Right atrium auricular region (tissue), 2 donors: Measurements from ENCODE around the gene PLPP6. TPM values are rescaled to one million over a fixed set of nuclear protein-coding genes. Genes with fewer than 3 reads are reported as not detected.

Experiments used
- DNase-seq: peaks from one replicate; pipeline ENCODE4 v3.0.0-alpha.2; 2019; ENCODE audit warnings: low spot score
- H3K27ac ChIP-seq, 2 donors: fragments of 200-600 bp; sonication (generic); 1 replicate in 1 of 2; 2 replicates in 1 of 2; pipeline ENCODE4 v1.5.1; 2016 to 2019
- H3K27me3 ChIP-seq, 2 donors: fragments of 200-600 bp; sonication (generic); one replicate each; pipeline versions ENCODE4 v1.5.1 to v1.6.0; 2017 to 2019
- H3K36me3 ChIP-seq: fragments of 200-600 bp; sonication (generic); one replicate; pipeline ENCODE4 v1.5.1; 2016
- H3K4me1 ChIP-seq, 2 donors: fragments of 200-600 bp; sonication (generic); one replicate each; pipeline versions ENCODE4 v1.5.1 to v1.6.0; 2017 to 2019
- H3K4me3 ChIP-seq, 2 donors: fragments of 200-600 bp; sonication (generic); 1 replicate in 1 of 2; 2 replicates in 1 of 2; pipeline ENCODE4 v1.5.1; 2017 to 2019; ENCODE audit warnings: mild to moderate bottlenecking in 1 of 2, moderate library complexity in 1 of 2
- H3K9me3 ChIP-seq, 2 donors: fragments of 200-600 bp; sonication (generic); one replicate each; pipeline ENCODE4 v1.5.1; 2019
- total RNA-seq, 2 donors: library from RNA; depleted of rRNA; stranded (reverse); fragments of >200 nt; gene quantifications; one replicate each; pipeline ENCODE4 v1.1.0, GENCODE V29; 2016
- TF ChIP-seq, protein P1 (sequence below), 2 donors: fragments of 200-600 bp; sonication (generic); IDR thresholded peaks; one replicate each; pipeline ENCODE4 v1.5.1; 2019; ENCODE audit warnings: antibody characterized with exemption in 2 of 2

Gene PLPP6
- total RNA-seq, 2 donors from 2014 or later: 3.9 to 4.1 TPM

DNA sequence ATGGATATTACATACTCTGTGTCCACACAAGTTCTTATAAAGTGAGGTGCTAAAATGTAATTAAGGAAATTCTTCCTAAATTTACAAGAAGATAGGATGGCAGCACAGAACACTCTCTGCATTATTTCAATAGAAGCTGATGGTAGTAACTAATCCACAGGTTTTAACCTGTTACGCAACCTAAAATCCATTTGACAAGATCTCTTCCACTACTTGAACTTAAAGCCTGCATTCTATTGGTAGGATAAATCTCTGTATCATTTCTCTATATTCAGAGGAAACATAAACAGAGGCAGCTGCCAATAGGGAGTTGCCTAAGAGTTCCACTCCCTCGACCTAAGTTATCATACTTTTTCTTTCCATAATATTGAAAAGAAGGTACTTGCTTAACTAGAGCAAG is 38.8 kb downstream of the PLPP6 start:
- no peaks in the 10 kb centered on the region for H3K9me3 ChIP-seq
- no peak overlapping the region for H3K4me3 ChIP-seq
- H3K27ac ChIP-seq: no peak overlapping the region
- no peaks in the 10 kb centered on the region for H3K27me3 ChIP-seq
- no peak for DNase-seq
- TF ChIP-seq, protein P1, sequence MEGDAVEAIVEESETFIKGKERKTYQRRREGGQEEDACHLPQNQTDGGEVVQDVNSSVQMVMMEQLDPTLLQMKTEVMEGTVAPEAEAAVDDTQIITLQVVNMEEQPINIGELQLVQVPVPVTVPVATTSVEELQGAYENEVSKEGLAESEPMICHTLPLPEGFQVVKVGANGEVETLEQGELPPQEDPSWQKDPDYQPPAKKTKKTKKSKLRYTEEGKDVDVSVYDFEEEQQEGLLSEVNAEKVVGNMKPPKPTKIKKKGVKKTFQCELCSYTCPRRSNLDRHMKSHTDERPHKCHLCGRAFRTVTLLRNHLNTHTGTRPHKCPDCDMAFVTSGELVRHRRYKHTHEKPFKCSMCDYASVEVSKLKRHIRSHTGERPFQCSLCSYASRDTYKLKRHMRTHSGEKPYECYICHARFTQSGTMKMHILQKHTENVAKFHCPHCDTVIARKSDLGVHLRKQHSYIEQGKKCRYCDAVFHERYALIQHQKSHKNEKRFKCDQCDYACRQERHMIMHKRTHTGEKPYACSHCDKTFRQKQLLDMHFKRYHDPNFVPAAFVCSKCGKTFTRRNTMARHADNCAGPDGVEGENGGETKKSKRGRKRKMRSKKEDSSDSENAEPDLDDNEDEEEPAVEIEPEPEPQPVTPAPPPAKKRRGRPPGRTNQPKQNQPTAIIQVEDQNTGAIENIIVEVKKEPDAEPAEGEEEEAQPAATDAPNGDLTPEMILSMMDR (IDR thresholded peaks at IDR 0.05): no peak
- H3K4me1 ChIP-seq: no peaks in the 10 kb centered on the region
- peaks cover 78% of the 10 kb centered on the region for H3K36me3 ChIP-seq

DNA sequence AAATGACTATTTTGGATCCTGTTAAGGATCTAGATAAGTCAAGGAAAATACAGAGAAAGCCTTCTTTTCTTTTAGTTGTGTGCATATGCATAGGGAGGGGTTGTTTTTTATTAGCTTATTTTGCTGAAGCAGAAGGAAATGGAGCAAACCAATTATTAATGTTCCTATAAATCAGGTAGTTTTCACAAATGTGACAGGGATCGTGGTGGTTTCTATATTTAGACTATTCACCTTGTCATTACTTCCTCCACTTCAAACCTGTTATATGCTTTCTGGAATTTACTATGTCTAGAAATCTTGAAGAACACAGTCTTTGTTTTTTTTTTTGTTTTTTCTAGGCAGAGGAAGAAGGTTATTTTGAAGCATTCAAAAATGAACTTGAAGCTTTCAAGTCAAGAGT is 39.4 kb downstream of the PLPP6 start:
- H3K27me3 ChIP-seq: no peaks in the 10 kb centered on the region
- no peak overlapping the region for H3K4me3 ChIP-seq
- peaks cover 84% of the 10 kb centered on the region for H3K36me3 ChIP-seq
- no peak overlapping the region for H3K27ac ChIP-seq
- H3K4me1 ChIP-seq: no peaks in the 10 kb centered on the region
- TF ChIP-seq, protein P1 (IDR thresholded peaks at IDR 0.05): no peak
- no peak for DNase-seq
- H3K9me3 ChIP-seq: no peaks in the 10 kb centered on the region

DNA sequence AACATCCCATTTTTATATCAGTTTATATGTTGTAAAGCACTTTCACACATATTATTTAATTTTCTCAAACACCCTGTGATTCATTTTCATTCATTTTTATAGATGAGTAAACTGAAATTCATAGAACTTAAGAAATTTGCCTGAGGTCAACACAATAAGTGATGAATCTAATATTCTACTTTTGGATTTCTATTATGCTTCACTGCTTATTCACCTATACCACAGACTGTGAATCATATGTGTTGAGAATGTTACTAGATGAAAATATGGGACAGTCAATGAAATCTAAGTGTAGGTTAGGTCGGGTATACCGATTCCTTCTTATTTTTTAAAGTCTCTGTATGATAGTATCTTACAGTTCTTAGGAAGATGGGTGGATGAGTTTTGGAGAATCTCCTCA is 42.0 kb downstream of the PLPP6 start:
- Histone ChIP-seq H3K4me1 (no peaks in the 10 kb centered on the region), H3K9me3 (no peaks in the 10 kb centered on the region), H3K36me3 (peaks cover 59% of the 10 kb centered on the region), H3K4me3 (no peak overlapping the region), H3K27ac (no peak overlapping the region), H3K27me3 (no peaks in the 10 kb centered on the region)
- DNase-seq: no peak
- TF ChIP-seq, protein P1 (IDR thresholded peaks at IDR 0.05): no peak

DNA sequence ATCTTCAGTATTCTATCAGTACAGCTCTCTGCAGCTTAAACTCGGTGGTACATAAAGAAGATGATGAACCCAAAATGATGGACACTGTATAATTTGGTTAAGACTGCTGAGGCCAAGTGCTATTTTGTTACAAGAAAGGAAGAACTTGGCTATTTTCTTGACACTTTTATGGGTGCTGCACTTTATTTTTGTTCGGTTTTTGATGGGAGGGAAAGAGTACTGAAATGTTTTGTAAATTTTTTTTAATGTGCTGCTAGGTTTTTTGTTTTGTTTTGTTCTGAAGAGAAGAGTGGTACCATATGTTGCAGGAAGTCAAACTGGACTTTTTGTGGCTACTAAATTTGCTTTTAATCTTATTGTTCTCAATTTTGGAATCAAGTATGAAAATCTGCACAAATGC is 43.9 kb downstream of the PLPP6 start:
- Histone ChIP-seq H3K27ac (no peak overlapping the region), H3K4me1 (no peaks in the 10 kb centered on the region), H3K9me3 (no peaks in the 10 kb centered on the region), H3K27me3 (no peaks in the 10 kb centered on the region), H3K36me3 (peaks cover 52% of the 10 kb centered on the region), H3K4me3 (no peak overlapping the region)
- no peak for DNase-seq
- TF ChIP-seq, protein P1 (IDR thresholded peaks at IDR 0.05): no peak

DNA sequence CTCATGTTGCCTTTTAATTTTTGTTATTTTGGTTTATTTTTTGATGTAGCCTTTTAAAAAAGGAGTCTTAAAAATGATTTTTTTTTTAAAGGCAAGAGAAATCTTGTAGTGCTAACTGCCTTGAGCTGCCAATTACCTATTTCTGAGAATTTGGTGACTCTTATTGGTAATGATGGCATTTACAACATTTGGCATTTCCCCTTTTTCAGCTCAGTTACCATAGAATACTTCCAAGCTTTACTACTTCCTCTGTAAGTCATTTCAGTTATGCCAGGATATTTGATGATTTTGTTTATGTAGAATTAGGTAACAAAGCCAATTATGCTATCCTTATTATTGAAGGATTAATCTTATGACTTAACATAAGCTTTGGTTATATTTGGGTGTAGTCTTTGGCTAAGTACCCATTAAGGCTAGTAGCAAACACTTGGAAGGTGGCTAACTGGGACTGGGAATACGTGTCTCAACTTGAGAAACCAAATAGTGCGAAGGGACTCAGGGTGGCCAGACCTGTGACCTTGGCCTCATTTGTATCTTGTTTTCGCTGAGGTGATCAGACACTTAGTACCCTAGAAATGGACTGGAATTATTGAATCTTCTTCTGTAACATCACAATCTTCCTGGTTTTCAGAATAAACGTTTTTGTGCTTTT is 45.0 kb downstream of the PLPP6 start:
- TF ChIP-seq, protein P1 (IDR thresholded peaks at IDR 0.05): no peak
- Histone ChIP-seq H3K9me3 (no peaks in the 10 kb centered on the region), H3K27ac (no peak overlapping the region), H3K4me1 (no peaks in the 10 kb centered on the region), H3K36me3 (peaks cover 49% of the 10 kb centered on the region), H3K27me3 (no peaks in the 10 kb centered on the region), H3K4me3 (no peak overlapping the region)
- DNase-seq: no peak

DNA sequence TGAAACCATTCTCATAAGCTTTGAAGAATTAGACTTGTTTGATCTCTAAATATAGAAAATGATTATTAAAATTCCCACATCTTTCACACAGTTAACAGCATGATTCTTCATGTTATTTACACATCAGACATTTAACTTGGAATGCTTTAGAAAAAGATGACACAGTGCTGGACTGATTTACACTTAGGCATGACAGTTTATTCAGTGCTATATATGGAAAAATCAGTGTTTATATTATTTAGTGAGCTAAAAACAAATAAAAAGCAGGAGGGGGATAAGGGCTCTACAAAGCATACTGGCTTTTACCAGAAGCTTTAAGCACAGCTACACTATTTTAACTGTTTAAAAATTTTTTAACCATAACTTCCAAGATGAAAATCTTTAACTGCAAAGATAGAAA is 47.3 kb downstream of the PLPP6 start:
- Histone ChIP-seq H3K4me3 (no peak overlapping the region), H3K36me3 (peaks cover 35% of the 10 kb centered on the region), H3K27me3 (no peaks in the 10 kb centered on the region), H3K4me1 (no peaks in the 10 kb centered on the region), H3K9me3 (no peaks in the 10 kb centered on the region), H3K27ac (no peak overlapping the region)
- no peak for DNase-seq
- TF ChIP-seq, protein P1 (IDR thresholded peaks at IDR 0.05): no peak
